ENCODE results near the gene MREG.

MREG gene

GRCh38 chr2:216031960-216032689 lies 18.8 kb upstream of the MREG start:
- no peak for TF ChIP-seq EZH2 (IDR thresholded peaks at IDR 0.05; ENCODE audit: borderline replicate concordance, low read length)
- no peak for TF ChIP-seq CTCF (IDR thresholded peaks at IDR 0.05; ENCODE audit: low read length)

GRCh38 chr2:216030216-216030615 lies 16.9 kb upstream of the MREG start:
- no peaks in the 10 kb centered on the region for H3K4me1 ChIP-seq (ENCODE audit: insufficient read depth, low read length, severe bottlenecking)
- H3F3A ChIP-seq (ENCODE audit: insufficient read depth, low read length): no peaks in the 10 kb centered on the region
- no peak overlapping the region for H3K9ac ChIP-seq (ENCODE audit: low read length)
- TF ChIP-seq CTCF (IDR thresholded peaks at IDR 0.05; ENCODE audit: low read length) (no peak), EZH2 (IDR thresholded peaks at IDR 0.05; ENCODE audit: borderline replicate concordance, low read length) (no peak)
- no peak overlapping the region for H3K27ac ChIP-seq (ENCODE audit: low read depth, low read length, poor library complexity, severe bottlenecking)
- no peaks in the 10 kb centered on the region for H3K9me3 ChIP-seq (ENCODE audit: low read length)
- H4K20me1 ChIP-seq (ENCODE audit: insufficient read depth, low read length): no peaks in the 10 kb centered on the region
- no peaks in the 10 kb centered on the region for H3K79me2 ChIP-seq (ENCODE audit: insufficient read depth, low read length)
- H2AFZ ChIP-seq (ENCODE audit: low read length): no peak overlapping the region
- no peaks in the 10 kb centered on the region for H3K36me3 ChIP-seq (ENCODE audit: insufficient read depth, low read length)
- no peaks in the 10 kb centered on the region for H3K27me3 ChIP-seq (ENCODE audit: insufficient read depth, low read length)
- no peak overlapping the region for H3K4me2 ChIP-seq (ENCODE audit: low read length)
- no peak overlapping the region for H3K4me3 ChIP-seq (ENCODE audit: low read depth, low read length, poor library complexity, severe bottlenecking)
- no peaks in the 10 kb centered on the region for H3K9me2 ChIP-seq (ENCODE audit: low read depth, low read length)

More at GRCh38 chr2:216031960-216032689, 18.8 kb upstream of the MREG start:
- no peak overlapping the region for H3K4me3 ChIP-seq (ENCODE audit: low read depth, low read length, poor library complexity, severe bottlenecking)
- no peaks in the 10 kb centered on the region for H3K27me3 ChIP-seq (ENCODE audit: insufficient read depth, low read length)
- H4K20me1 ChIP-seq (ENCODE audit: insufficient read depth, low read length): no peaks in the 10 kb centered on the region
- H3K9me3 ChIP-seq (ENCODE audit: low read length): no peaks in the 10 kb centered on the region
- no peaks in the 10 kb centered on the region for H3K79me2 ChIP-seq (ENCODE audit: insufficient read depth, low read length)
- H3K27ac ChIP-seq (ENCODE audit: low read depth, low read length, poor library complexity, severe bottlenecking): no peak overlapping the region
- H3K4me2 ChIP-seq (ENCODE audit: low read length): no peak overlapping the region
- H3F3A ChIP-seq (ENCODE audit: insufficient read depth, low read length): no peaks in the 10 kb centered on the region
- no peaks in the 10 kb centered on the region for H3K36me3 ChIP-seq (ENCODE audit: insufficient read depth, low read length)
- no peaks in the 10 kb centered on the region for H3K4me1 ChIP-seq (ENCODE audit: insufficient read depth, low read length, severe bottlenecking)
- no peaks in the 10 kb centered on the region for H3K9me2 ChIP-seq (ENCODE audit: low read depth, low read length)
- no peak overlapping the region for H2AFZ ChIP-seq (ENCODE audit: low read length)
- H3K9ac ChIP-seq (ENCODE audit: low read length): no peak overlapping the region

- Histone ChIP-seq H3K79me2 (ENCODE audit: insufficient read depth, low read length) (no peaks in the 10 kb centered on the region), H3K4me2 (ENCODE audit: low read length) (no peak overlapping the region), H4K20me1 (ENCODE audit: insufficient read depth, low read length) (no peaks in the 10 kb centered on the region), H3K4me1 (ENCODE audit: insufficient read depth, low read length, severe bottlenecking) (no peaks in the 10 kb centered on the region), H3F3A (ENCODE audit: insufficient read depth, low read length) (no peaks in the 10 kb centered on the region), H3K36me3 (ENCODE audit: insufficient read depth, low read length) (no peaks in the 10 kb centered on the region), H2AFZ (ENCODE audit: low read length) (no peak overlapping the region), H3K9ac (ENCODE audit: low read length) (no peak overlapping the region), H3K27me3 (ENCODE audit: insufficient read depth, low read length) (no peaks in the 10 kb centered on the region), H3K4me3 (ENCODE audit: low read depth, low read length, poor library complexity, severe bottlenecking) (no peak overlapping the region), H3K27ac (ENCODE audit: low read depth, low read length, poor library complexity, severe bottlenecking) (no peak overlapping the region), H3K9me2 (ENCODE audit: low read depth, low read length) (no peaks in the 10 kb centered on the region), H3K9me3 (ENCODE audit: low read length) (no peaks in the 10 kb centered on the region)
- no peak for TF ChIP-seq EZH2 (IDR thresholded peaks at IDR 0.05; ENCODE audit: borderline replicate concordance, low read length)
- TF ChIP-seq CTCF (IDR thresholded peaks at IDR 0.05; ENCODE audit: low read length): no peak
These were observed 16.2 kb upstream of the MREG start for GRCh38 chr2:216029416-216030129.
